ENCODE data around the gene IL33. TPM values are rescaled to one million over a fixed set of nuclear protein-coding genes. Genes with fewer than 3 reads are reported as not detected.

Gene IL33
- total RNA-seq, 2 donors from 2014 or later = 0.33 to 0.97 TPM

DNA sequence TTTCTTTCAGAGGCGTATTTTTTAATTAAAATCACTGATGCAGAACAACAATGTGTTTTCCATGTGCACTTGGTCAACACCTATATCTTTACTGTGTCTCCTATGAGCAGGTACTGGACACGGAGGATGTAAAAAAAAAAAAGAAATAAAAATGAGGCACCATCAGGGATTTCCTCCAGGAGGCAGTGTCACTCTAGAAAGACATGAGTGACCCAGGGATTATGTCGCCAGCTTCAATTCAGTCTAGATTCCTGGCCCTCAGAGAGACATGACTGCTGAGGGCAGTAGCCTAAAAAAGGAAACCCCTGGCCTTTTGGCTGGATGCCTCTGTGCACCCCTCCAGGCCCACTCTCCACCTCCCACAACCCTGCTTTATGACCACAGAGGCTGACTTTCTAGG is 18.3 kb upstream of the IL33 start:
- Mint-ChIP-seq H3K4me1 (peaks cover 5% of the 10 kb centered on the region), H3K36me3 (ENCODE audit: low read depth) (no peaks in the 10 kb centered on the region), H3K27me3 (ENCODE audit: insufficient read depth) (peaks cover 2% of the 10 kb centered on the region), H3K9me3 (no peaks in the 10 kb centered on the region), H3K27ac (no peak overlapping the region), H3K4me3 (no peak overlapping the region)
- 71 to 74% methylated on average over 2 to 3 of the region's 3 CpGs for WGBS, 2 experiments (ENCODE audit: insufficient coverage in 1 of 2, insufficient read length in 1 of 2)
- H3K4me3 ChIP-seq (ENCODE audit: low read length) = no peak overlapping the region
- no peak overlapping the region for H3K27ac ChIP-seq (ENCODE audit: low read depth, low read length)
- no peak overlapping the region for H3K9ac ChIP-seq (ENCODE audit: extremely low read depth, low read length, poor library complexity, severe bottlenecking)
- no peaks in the 10 kb centered on the region for H3K36me3 ChIP-seq (ENCODE audit: control insufficient read depth, insufficient read depth, low read length)
- TF ChIP-seq, protein P1, sequence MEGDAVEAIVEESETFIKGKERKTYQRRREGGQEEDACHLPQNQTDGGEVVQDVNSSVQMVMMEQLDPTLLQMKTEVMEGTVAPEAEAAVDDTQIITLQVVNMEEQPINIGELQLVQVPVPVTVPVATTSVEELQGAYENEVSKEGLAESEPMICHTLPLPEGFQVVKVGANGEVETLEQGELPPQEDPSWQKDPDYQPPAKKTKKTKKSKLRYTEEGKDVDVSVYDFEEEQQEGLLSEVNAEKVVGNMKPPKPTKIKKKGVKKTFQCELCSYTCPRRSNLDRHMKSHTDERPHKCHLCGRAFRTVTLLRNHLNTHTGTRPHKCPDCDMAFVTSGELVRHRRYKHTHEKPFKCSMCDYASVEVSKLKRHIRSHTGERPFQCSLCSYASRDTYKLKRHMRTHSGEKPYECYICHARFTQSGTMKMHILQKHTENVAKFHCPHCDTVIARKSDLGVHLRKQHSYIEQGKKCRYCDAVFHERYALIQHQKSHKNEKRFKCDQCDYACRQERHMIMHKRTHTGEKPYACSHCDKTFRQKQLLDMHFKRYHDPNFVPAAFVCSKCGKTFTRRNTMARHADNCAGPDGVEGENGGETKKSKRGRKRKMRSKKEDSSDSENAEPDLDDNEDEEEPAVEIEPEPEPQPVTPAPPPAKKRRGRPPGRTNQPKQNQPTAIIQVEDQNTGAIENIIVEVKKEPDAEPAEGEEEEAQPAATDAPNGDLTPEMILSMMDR (conservative IDR thresholded peaks at IDR 0.05) = peak; percentile 82
- H3K4me1 ChIP-seq (ENCODE audit: control insufficient read depth, insufficient read depth, low read length) = peaks cover 7% of the 10 kb centered on the region
- no peaks in the 10 kb centered on the region for H3K27me3 ChIP-seq (ENCODE audit: control insufficient read depth, insufficient read depth, low read length, poor library complexity, severe bottlenecking)
- H3K9me3 ChIP-seq (ENCODE audit: control insufficient read depth, low read length) = no peaks in the 10 kb centered on the region
- peak; percentile 55 for DNase-seq

DNA sequence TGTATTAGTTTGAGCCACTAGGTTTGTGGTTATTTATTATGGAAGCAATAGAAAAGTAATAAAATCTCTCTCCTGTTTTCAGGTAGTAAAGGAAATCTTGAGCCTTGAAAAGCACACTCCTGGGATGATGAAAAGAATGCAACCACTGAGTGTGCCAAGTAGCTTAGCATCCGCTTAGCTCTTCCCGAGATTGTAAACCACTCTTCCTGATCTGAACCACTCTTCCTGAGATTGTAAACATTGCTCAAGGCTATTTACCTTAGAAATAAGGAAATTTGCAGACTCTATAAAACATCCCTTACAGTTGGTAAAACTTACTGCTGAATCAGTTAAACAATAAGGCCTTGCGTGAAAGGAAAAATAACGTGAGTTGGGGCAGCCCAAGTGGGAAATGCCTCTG is 17.4 kb upstream of the IL33 start:
- DNase-seq = no peak
- Histone ChIP-seq H3K27ac (ENCODE audit: low read depth, low read length) (no peak overlapping the region), H3K4me1 (ENCODE audit: control insufficient read depth, insufficient read depth, low read length) (peaks cover 7% of the 10 kb centered on the region), H3K9ac (ENCODE audit: extremely low read depth, low read length, poor library complexity, severe bottlenecking) (no peak overlapping the region), H3K27me3 (ENCODE audit: control insufficient read depth, insufficient read depth, low read length, poor library complexity, severe bottlenecking) (no peaks in the 10 kb centered on the region), H3K9me3 (ENCODE audit: control insufficient read depth, low read length) (no peaks in the 10 kb centered on the region), H3K36me3 (ENCODE audit: control insufficient read depth, insufficient read depth, low read length) (no peaks in the 10 kb centered on the region), H3K4me3 (ENCODE audit: low read length) (no peak overlapping the region)
- Mint-ChIP-seq H3K9me3 (no peaks in the 10 kb centered on the region), H3K27ac (no peak overlapping the region), H3K4me1 (peaks cover 5% of the 10 kb centered on the region), H3K36me3 (ENCODE audit: low read depth) (no peaks in the 10 kb centered on the region), H3K4me3 (no peak overlapping the region), H3K27me3 (ENCODE audit: insufficient read depth) (peaks cover 2% of the 10 kb centered on the region)
- TF ChIP-seq, protein P1 (conservative IDR thresholded peaks at IDR 0.05) = no peak
- WGBS, 2 experiments (ENCODE audit: insufficient coverage in 1 of 2, insufficient read length in 1 of 2) = 97 to 100% methylated on average over 3 to 4 of the region's 4 CpGs

DNA sequence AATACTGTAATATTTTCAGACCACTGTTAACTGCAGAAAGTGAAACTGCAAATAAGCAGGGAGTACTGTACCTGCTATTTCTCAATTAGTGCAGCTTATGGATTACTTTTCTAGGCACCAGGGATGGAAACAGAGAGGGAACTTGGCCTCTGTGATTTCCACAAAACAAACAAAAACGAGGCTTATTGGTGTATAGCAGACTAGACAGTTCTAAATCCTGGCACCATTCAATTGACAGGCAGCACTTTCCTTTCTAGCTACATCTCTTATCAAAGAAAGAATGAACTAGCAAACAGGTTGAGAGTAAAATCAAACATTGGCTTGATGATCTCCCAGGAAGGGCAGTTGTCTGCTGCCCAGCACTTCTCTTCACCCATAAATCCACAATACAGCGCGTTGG is 16.0 kb upstream of the IL33 start:
- 83 to 86% methylated on average over 1 to 3 of the region's 3 CpGs for WGBS, 2 experiments (ENCODE audit: insufficient coverage in 1 of 2, insufficient read length in 1 of 2)
- H3K9ac ChIP-seq (ENCODE audit: extremely low read depth, low read length, poor library complexity, severe bottlenecking) = no peak overlapping the region
- DNase-seq = no peak
- no peaks in the 10 kb centered on the region for H3K36me3 ChIP-seq (ENCODE audit: control insufficient read depth, insufficient read depth, low read length)
- no peak overlapping the region for H3K4me3 ChIP-seq (ENCODE audit: low read length)
- TF ChIP-seq, protein P1 (conservative IDR thresholded peaks at IDR 0.05) = no peak
- no peak overlapping the region for H3K27ac ChIP-seq (ENCODE audit: low read depth, low read length)
- Mint-ChIP-seq H3K9me3 (peaks cover 3% of the 10 kb centered on the region), H3K27me3 (ENCODE audit: insufficient read depth) (peaks cover 2% of the 10 kb centered on the region), H3K36me3 (ENCODE audit: low read depth) (no peaks in the 10 kb centered on the region), H3K4me1 (peaks cover 5% of the 10 kb centered on the region), H3K27ac (no peak overlapping the region), H3K4me3 (no peak overlapping the region)
- no peaks in the 10 kb centered on the region for H3K27me3 ChIP-seq (ENCODE audit: control insufficient read depth, insufficient read depth, low read length, poor library complexity, severe bottlenecking)
- H3K9me3 ChIP-seq (ENCODE audit: control insufficient read depth, low read length) = no peaks in the 10 kb centered on the region
- H3K4me1 ChIP-seq (ENCODE audit: control insufficient read depth, insufficient read depth, low read length) = peaks cover 7% of the 10 kb centered on the region

Data from endodermal cell (in vitro differentiated cells).